SK-N-SH (cell line): ENCODE measurements around the gene MAP2K2. TPM values are rescaled to one million over a fixed set of nuclear protein-coding genes. Genes with fewer than 3 reads are reported as not detected.

Source experiments
- CTCF ChIA-PET: fragments of 300-600, 350-600 bp; formaldehyde crosslinking; extraction: SDS; loops from one replicate; lab custom pipeline; 2021; lab: Yijun Ruan, JAX
- POLR2A ChIA-PET: fragments of 350-600 bp; sonication (Branson Sonifier 250); formaldehyde crosslinking; extraction: SDS; loops from one replicate; lab custom pipeline; 2020; ENCODE audit warnings: antibody characterized with exemption, inconsistent platforms; lab: Yijun Ruan, JAX
- DNase-seq: peaks from one replicate; pipeline ENCODE4 v3.0.0; 2012
- H2AFZ ChIP-seq: fragments of 200-600 bp; sonication (generic); 2 replicates; pipeline ENCODE4 v1.8.1; 2016; ENCODE audit warnings: antibody characterized with exemption, mild to moderate bottlenecking, low read depth
- H3F3A ChIP-seq: fragments of 200-600 bp; sonication (generic); replicated peaks from 2 replicates; pipeline ENCODE3; 2016; ENCODE audit warnings: antibody characterized with exemption, mild to moderate bottlenecking; ENCODE audit not compliant: insufficient read depth
- H3K27ac ChIP-seq, 2 experiments: fragments of 200-500 bp in 1 of 2; fragments of 200-600 bp in 1 of 2; sonication (Bioruptor generic) in 1 of 2; sonication (generic), shearing (Covaris generic) in 1 of 2; 2 replicates each; pipeline versions ENCODE4 v1.5.1 to v1.6.1; 2014 to 2016; ENCODE audit warnings: low read depth in 2 of 2, inconsistent platforms in 1 of 2, low read length in 1 of 2, mild to moderate bottlenecking in 1 of 2, mixed read lengths in 1 of 2
- H3K27me3 ChIP-seq: fragments of 200-600 bp; sonication (generic), shearing (Covaris generic); 2 replicates; pipeline ENCODE4 v1.6.1; 2016; ENCODE audit warnings: mixed run types; ENCODE audit not compliant: insufficient read depth
- H3K36me3 ChIP-seq, 2 experiments: fragments of 200-500 bp in 1 of 2; fragments of 200-600 bp in 1 of 2; sonication (Bioruptor generic) in 1 of 2; sonication (generic) in 1 of 2; replicated peaks in 1 of 2; 2 replicates each; pipeline versions ENCODE3 to v1.5.1; 2014 to 2016; ENCODE audit warnings: low read length in 1 of 2, mild to moderate bottlenecking in 1 of 2; ENCODE audit not compliant: insufficient read depth in 2 of 2, control insufficient read depth in 1 of 2
- H3K4me1 ChIP-seq, 2 experiments: fragments of 200-500 bp in 1 of 2; fragments of 200-600 bp in 1 of 2; sonication (Bioruptor generic) in 1 of 2; sonication (generic), shearing (Covaris generic) in 1 of 2; 2 replicates each; pipeline versions ENCODE4 v1.5.1 to v1.6.1; 2014 to 2016; ENCODE audit warnings: low read depth in 1 of 2, low read length in 1 of 2, mixed run types in 1 of 2; ENCODE audit not compliant: insufficient read depth in 2 of 2, control insufficient read depth in 1 of 2
- H3K4me2 ChIP-seq: fragments of 200-600 bp; sonication (generic), shearing (Covaris generic); 2 replicates; pipeline ENCODE4 v1.6.1; 2017; ENCODE audit warnings: mixed run types
- H3K4me3 ChIP-seq, 2 experiments: fragments of 200-500 bp in 1 of 2; fragments of 200-600 bp in 1 of 2; sonication (Bioruptor generic) in 1 of 2; sonication (generic), shearing (Covaris generic) in 1 of 2; 2 replicates each; pipeline versions ENCODE4 v1.5.1 to v1.8.1; 2014 to 2016; ENCODE audit warnings: low read depth in 2 of 2, inconsistent platforms in 1 of 2, low read length in 1 of 2, mild to moderate bottlenecking in 1 of 2, mixed read lengths in 1 of 2, moderate library complexity in 1 of 2
- H3K79me2 ChIP-seq: fragments of 200-600 bp; sonication (generic); 2 replicates; pipeline ENCODE4 v1.8.1; 2017; ENCODE audit warnings: mild to moderate bottlenecking; ENCODE audit not compliant: insufficient read depth
- H3K9ac ChIP-seq: fragments of 200-600 bp; sonication (generic); 2 replicates; pipeline ENCODE4 v1.6.1; 2017; ENCODE audit warnings: mixed run types
- H3K9me2 ChIP-seq: fragments of 200-600 bp; sonication (generic); 2 replicates; pipeline ENCODE4 v1.6.1; 2017; ENCODE audit warnings: mixed run types
- H3K9me3 ChIP-seq: fragments of 200-600 bp; sonication (generic); 2 replicates; pipeline ENCODE4 v1.6.1; 2017; ENCODE audit warnings: mixed run types, mild to moderate bottlenecking, moderate library complexity
- H4K20me1 ChIP-seq: fragments of 200-600 bp; sonication (generic); 2 replicates; pipeline ENCODE4 v1.6.1; 2017; ENCODE audit warnings: mild to moderate bottlenecking, mixed run types; ENCODE audit not compliant: insufficient read depth
- CTCF ChIP-seq: fragments of 200-600 bp; sonication (generic); IDR thresholded peaks from 2 replicates; pipeline ENCODE4 v1.6.1; 2017; ENCODE audit warnings: antibody characterized with exemption, mild to moderate bottlenecking, moderate library complexity
- EP300 ChIP-seq, 2 experiments: IDR thresholded peaks; 2 replicates each; pipeline versions ENCODE4 v1.4.0 to v1.6.1; 2012; ENCODE audit warnings: borderline replicate concordance in 1 of 2, low read depth in 1 of 2, low read length in 1 of 2
- EZH2phosphoT487 ChIP-seq: fragments of 200-600 bp; sonication (generic); IDR thresholded peaks from 2 replicates; pipeline ENCODE4 v1.6.1; 2017; ENCODE audit warnings: low read depth, mixed run types, mild to moderate bottlenecking, antibody characterized with exemption, moderate library complexity, borderline replicate concordance
- FOSL2 ChIP-seq: IDR thresholded peaks from 2 replicates; pipeline ENCODE4 v1.4.0; 2012; ENCODE audit warnings: low read depth, mild to moderate bottlenecking, moderate library complexity, borderline replicate concordance
- GABPA ChIP-seq: IDR thresholded peaks from 2 replicates; pipeline ENCODE4 v1.4.0; 2012; ENCODE audit warnings: low read depth, mild to moderate bottlenecking
- GATA2 ChIP-seq: sonication (generic); formaldehyde crosslinking; IDR thresholded peaks from 2 replicates; pipeline ENCODE4 v1.5.0; 2020; ENCODE audit warnings: mild to moderate bottlenecking, missing genetic modification reagents
- IRF3 ChIP-seq: fragments of 150-350 bp; IDR thresholded peaks from 2 replicates; pipeline ENCODE4 v1.6.1; 2016; ENCODE audit warnings: mild to moderate bottlenecking, low read depth, low read length
- MAX ChIP-seq: IDR thresholded peaks from 2 replicates; pipeline ENCODE4 v1.4.0; 2012; ENCODE audit warnings: low read depth
- MEF2A ChIP-seq: IDR thresholded peaks from 2 replicates; pipeline ENCODE4 v1.4.0; 2012; ENCODE audit warnings: low read depth, borderline replicate concordance
- MXI1 ChIP-seq: IDR thresholded peaks from 2 replicates; pipeline ENCODE4 v1.6.1; 2012; ENCODE audit warnings: mild to moderate bottlenecking, low read depth, low read length, improper control_type of control experiment
- NFIC ChIP-seq: IDR thresholded peaks from 2 replicates; pipeline ENCODE4 v1.4.0; 2012; ENCODE audit warnings: borderline replicate concordance
- NRF1 ChIP-seq: IDR thresholded peaks from 2 replicates; pipeline ENCODE4 v1.6.1; 2012; ENCODE audit warnings: low read depth, mild to moderate bottlenecking, low read length
- PBX3 ChIP-seq: IDR thresholded peaks from 2 replicates; pipeline ENCODE4; 2012
- POLR2AphosphoS5 ChIP-seq: IDR thresholded peaks from 2 replicates; pipeline ENCODE4 v1.6.1; 2012; ENCODE audit warnings: low read depth, low read length
- RAD21 ChIP-seq: IDR thresholded peaks from 2 replicates; pipeline ENCODE4 v1.6.1; 2012; ENCODE audit warnings: mild to moderate bottlenecking, low read length
- RFX5 ChIP-seq: IDR thresholded peaks from 2 replicates; pipeline ENCODE4 v1.6.1; 2012; ENCODE audit warnings: mild to moderate bottlenecking, improper control_type of control experiment, low read length
- RXRA ChIP-seq: IDR thresholded peaks from 2 replicates; pipeline ENCODE4 v1.4.0; 2012; ENCODE audit warnings: low read depth, mild to moderate bottlenecking, borderline replicate concordance
- SMC3 ChIP-seq: IDR thresholded peaks from 2 replicates; pipeline ENCODE4 v1.6.1; 2012; ENCODE audit warnings: low read depth, low read length, improper control_type of control experiment
- TAF1 ChIP-seq: IDR thresholded peaks from 2 replicates; pipeline ENCODE4 v1.6.1; 2012; ENCODE audit warnings: low read depth, mild to moderate bottlenecking, low read length, moderate library complexity, borderline replicate concordance
- USF1 ChIP-seq: IDR thresholded peaks from 2 replicates; pipeline ENCODE4 v1.4.0; 2012; ENCODE audit warnings: low read depth, borderline replicate concordance
- WGBS: methylation state at CpG from one replicate; pipeline ENCODE4 v1.1.6; 2017; ENCODE audit warnings: low lambda C conversion rate; 5-methylcytosine and 5-hydroxymethylcytosine counted together
- polyA plus RNA-seq, 3 experiments: library from polyadenylated mRNA; depleted of rRNA; stranded (reverse); fragments of >200 nt; gene quantifications; 2 replicates each; pipeline ENCODE4 v1.2.3, GENCODE V29; 2012

MAP2K2 gene
- polyA plus RNA-seq, 1 of the 3 experiments (the other 2 are of a cell fraction): 114 TPM

- peak overlapping the region; percentile 100 for H3K4me2 ChIP-seq
- no peak for DNase-seq
- H3K4me1 ChIP-seq: peaks cover 0 to 16% of the 10 kb centered on the region in 2 experiments; a peak in 2 of 4 replicates
- peaks cover 58% of the 10 kb centered on the region for H4K20me1 ChIP-seq
- ChIA-PET POLR2A (interaction anchor here (0.9 kb wide), 1 partner anchor 76 kb away, joined by 3 read pairs; no protein-coding TSS in a partner anchor), CTCF (no interaction called here)
- peak overlapping the region; percentile 84 for H3K9ac ChIP-seq
- peaks cover 5% of the 10 kb centered on the region for H3F3A ChIP-seq
- no peaks in the 10 kb centered on the region for H3K9me2 ChIP-seq
- H3K36me3 ChIP-seq: peaks cover 3 to 13% of the 10 kb centered on the region in 2 experiments
- no peak overlapping the region for H2AFZ ChIP-seq
- WGBS: 7% methylated on average over 16 of the region's 24 CpGs
- H3K4me3 ChIP-seq: peak overlapping the region; percentile 72 to 81
- no peak for TF ChIP-seq SMC3
- no peak for TF ChIP-seq RFX5
- TF ChIP-seq IRF3: no peak
- 0 out of 2 replicates have a peak, but pooled peaks have one; percentile 43 for TF ChIP-seq MXI1
- no peaks in the 10 kb centered on the region for H3K27me3 ChIP-seq
- H3K9me3 ChIP-seq: no peaks in the 10 kb centered on the region
- peak overlapping the region; percentile 59 to 85; a peak in 3 of 4 replicates for H3K27ac ChIP-seq
- peaks cover 63% of the 10 kb centered on the region for H3K79me2 ChIP-seq
Measured at GRCh38 chr19:4064149-4064495, 59.8 kb downstream of the MAP2K2 start.

- Histone ChIP-seq H3K9me2 (no peaks in the 10 kb centered on the region), H3K4me1 (peaks cover 4 to 16% of the 10 kb centered on the region in 2 experiments; a peak in 2 of 4 replicates), H3F3A (peaks cover 7% of the 10 kb centered on the region), H4K20me1 (peaks cover 64% of the 10 kb centered on the region), H3K79me2 (peaks cover 68% of the 10 kb centered on the region), H3K4me2 (peak overlapping the region; percentile 100), H3K27me3 (no peaks in the 10 kb centered on the region), H3K36me3 (peaks cover 3 to 13% of the 10 kb centered on the region in 2 experiments), H3K27ac (peak overlapping the region in 1 of 2 experiments; percentile 59; a peak in 3 of 4 replicates), H2AFZ (no peak overlapping the region), H3K4me3 (peak overlapping the region; percentile 72 to 81), H3K9me3 (no peaks in the 10 kb centered on the region), H3K9ac (peak overlapping the region; percentile 84)
- CTCF ChIA-PET: interaction anchor here (1.8 kb wide), 1 partner anchor 78 kb away, joined by 4 read pairs; no protein-coding TSS in a partner anchor
- POLR2A ChIA-PET: interaction anchor here (0.9 kb wide), 1 partner anchor 76 kb away, joined by 3 read pairs; no protein-coding TSS in a partner anchor
- WGBS: 70% methylated on average over 23 of the region's 31 CpGs
- DNase-seq: no peak
- TF ChIP-seq MAX (no peak), FOSL2 (no peak), GABPA (no peak), GATA2 (CRISPR knock-in tag) (no peak), NRF1 (no peak), EP300 (IDR thresholded peaks at IDR 0.05; ENCODE audit: borderline replicate concordance in 1 of 2, low read depth in 1 of 2, low read length in 1 of 2) (no peak), MXI1 (no peak), USF1 (no peak), IRF3 (no peak), POLR2AphosphoS5 (no peak), NFIC (no peak), MEF2A (no peak), TAF1 (no peak), CTCF (no peak; the same call in 1 of the 2 replicates), RXRA (no peak), PBX3 (no peak), RAD21 (no peak), EZH2phosphoT487 (no peak)
Measured at GRCh38 chr19:4063369-4064148, 60.4 kb downstream of the MAP2K2 start.
